HG02610 (cell line): ENCODE results near the gene P2RX6.
"Not testable (repeated sequence)": the region's sequence is repeated elsewhere in the genome, so short reads cannot be mapped to it uniquely, and the experiment has no call there.

ENCODE experiments used
- ATAC-seq: cut with Tn5 transposase; IDR thresholded peaks from one replicate; pipeline ENCODE4 v1.9.1; 2021; ENCODE audit warnings: mild to moderate bottlenecking, moderate library complexity; ENCODE audit not compliant: unreplicated experiment

Gene P2RX6

DNA sequence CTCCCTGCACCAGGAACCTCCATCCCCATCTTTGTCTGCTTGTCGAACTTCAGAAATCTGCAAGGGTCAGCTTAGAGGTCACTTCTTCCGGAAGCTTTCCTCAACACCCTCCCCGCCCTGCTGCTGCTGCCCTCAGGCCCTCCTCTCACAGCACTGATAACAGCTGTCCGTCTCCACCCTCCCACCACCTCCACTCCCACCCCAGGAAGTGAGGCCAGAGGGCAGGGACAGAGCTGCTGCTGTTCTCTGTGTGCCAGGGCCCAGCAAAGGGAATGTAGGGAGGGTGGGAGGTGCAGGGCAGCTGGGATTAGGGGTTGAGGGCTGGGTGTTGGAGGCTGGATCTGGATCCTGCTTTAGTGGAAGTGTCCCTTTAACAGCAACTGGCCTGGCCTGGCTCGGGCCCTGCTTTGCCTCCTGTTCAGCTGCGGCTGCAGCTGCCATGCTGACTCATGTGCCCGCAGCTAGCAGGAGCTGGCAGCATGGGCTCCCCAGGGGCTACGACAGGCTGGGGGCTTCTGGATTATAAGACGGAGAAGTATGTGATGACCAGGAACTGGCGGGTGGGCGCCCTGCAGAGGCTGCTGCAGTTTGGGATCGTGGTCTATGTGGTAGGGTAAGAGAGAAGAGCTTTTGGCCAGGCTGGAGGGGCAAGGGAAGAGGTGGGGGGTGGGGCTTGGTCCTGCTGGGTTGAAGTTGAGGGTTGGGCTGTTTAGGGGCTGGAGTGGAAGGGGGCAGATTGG is at the start of gene P2RX6:
Gene P2RX6 (plus strand): TSS at position 440 of the 740 bp plus-strand sequence. CDS start 10 bp downstream, at position 450.
- no peak for ATAC-seq

DNA sequence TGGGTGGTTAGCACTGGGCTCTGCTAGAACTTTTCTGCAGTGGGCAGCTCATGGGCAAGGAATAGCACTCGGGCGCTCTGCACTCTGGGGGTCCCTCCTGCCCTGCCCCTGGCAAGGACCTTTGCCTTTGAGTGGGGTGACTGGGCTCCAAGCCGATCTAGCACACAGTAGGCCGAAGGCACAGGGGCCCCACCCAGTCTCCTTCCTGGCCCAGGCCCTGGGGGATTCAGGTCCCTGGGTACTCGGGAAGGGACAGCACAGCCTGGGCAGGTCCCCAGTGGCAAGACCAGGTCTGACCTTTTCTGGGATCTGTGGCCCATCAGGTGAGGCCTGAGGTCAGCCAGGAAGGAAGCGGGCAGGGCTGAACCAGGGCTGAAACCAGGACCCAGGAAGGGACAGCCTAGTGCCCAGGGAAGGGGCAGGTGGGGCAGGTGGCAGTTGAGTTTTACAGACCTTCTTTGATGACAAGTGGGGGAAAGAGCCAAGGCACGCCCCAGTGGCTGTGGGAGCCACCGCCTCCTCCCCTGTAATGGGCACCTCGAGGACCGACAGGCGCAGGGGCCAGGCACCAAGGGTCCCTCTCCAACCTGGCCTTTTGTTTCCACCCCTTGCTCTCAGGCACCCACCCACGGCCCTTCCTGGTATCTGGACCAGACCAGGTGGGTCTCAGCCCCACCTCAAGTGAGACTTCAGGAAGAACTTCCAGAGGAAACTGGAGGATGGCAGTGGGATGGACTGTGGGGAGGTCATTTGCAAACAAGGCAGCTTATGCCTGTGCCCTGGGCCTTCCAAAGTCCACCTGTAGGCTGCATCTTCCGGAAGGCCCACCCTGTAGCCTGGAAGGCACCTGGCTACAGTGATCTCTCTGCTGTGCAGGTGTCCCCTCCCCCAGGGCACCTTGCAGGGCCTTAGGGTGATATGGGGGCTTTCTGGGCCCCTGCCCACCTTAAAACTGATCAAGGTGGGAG is 48.8 kb upstream of the P2RX6 start:
- no peak for ATAC-seq

DNA sequence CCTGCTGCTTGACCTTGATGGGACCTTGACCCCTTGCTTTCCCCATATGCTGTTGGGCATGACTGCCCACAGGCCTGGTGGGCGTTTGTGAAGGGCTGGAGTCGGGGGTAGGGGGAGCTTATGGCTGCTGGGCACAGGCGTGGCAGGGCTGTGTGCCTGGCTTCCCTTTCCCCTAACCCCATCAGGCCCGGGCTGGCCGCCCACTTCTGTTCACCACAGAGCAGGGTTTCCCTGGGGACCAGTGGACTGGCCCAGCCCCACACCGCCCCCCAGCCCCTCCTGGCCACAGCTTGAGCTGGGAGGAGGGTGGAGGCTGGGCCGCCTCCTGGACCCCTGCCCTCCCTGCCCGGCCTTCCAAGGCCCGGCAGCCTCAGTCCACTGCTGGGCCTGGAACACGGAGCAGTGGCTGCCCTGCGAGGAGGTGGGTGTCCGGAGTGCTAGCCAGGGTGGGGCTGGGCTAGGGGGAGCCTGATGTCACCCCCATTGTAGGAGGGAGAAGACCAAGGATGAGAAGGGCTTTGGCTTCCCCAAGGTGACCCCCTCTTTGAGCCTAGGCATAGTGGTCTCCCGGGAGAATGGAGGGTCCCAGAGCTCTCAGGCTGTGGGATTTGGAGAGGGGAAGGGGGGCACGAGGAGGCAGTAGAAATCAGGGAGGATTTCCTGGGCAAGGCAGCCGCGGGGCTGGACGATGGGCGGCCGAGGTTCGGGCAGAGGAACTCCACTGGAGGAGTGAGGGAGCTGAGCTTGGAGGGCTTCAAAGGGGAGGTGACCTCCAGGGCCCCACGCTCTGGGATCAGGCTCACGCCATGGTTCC is 47.9 kb upstream of the P2RX6 start, which contains the start of gene AIFM3:
Gene AIFM3 (plus strand): TSS at position 373 of the 814 bp plus-strand sequence. CDS start 690 bp downstream, outside the sequence.
- ATAC-seq, result no peak

DNA sequence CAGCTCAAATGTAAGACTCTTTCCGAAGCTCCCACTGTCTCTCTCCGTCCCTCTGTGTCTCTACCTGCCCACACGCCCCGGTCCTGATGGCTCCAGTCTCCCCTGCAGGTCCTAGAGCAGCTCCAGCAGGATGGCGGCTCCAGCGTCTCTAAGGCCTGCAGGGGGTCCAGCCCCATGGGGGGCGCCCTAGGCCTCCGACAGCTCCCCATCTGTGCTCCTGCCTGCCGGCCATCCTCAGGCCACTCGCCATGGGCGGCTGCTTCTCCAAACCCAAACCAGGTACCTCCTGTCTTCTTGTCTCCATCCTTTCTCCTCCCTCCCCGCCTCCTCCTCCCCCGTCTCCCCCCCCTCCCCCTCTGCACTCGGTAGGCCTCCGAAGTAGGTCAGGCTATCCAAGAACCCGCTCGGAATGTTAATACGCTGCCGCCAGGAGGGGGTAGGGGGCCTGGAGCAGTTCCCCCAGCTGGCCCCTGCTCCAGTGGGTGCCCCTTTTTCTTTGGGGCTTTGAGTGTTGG is 47.2 kb upstream of the P2RX6 start:
- no peak for ATAC-seq

DNA sequence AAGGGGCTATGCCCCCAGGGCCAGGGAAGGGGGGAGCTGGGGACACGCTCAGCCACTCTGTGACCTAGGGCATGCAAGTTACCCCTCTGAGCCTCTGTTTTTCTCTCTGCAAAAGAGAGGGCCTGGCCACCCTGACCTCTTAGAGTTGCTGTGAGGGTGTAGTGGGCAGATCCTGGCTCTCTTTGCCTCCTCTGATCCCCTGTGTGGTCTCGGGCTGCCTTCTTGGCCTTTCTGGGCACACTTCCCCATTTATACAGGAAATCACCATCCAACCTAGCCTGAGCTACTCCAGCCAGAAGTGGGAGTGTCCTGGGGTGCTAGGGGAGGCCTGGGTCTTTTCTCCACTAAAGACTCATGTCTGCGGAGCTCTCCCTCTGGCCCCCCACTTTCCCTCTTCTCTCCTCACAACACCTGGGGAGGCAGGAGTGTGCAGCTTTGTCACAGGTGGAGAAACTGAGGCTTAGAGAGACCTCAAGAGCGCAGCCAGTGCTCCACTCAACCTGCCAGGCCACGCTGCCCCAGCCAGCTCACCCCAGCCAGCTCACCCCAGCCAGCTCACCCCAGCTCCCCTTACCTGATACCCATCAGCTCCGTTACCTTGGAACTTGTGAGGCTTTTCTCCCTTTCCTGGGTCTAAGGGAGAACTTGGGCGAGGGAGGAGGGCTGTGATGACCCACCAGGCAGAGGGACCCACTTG is 46.5 kb upstream of the P2RX6 start:
- no peak for ATAC-seq

DNA sequence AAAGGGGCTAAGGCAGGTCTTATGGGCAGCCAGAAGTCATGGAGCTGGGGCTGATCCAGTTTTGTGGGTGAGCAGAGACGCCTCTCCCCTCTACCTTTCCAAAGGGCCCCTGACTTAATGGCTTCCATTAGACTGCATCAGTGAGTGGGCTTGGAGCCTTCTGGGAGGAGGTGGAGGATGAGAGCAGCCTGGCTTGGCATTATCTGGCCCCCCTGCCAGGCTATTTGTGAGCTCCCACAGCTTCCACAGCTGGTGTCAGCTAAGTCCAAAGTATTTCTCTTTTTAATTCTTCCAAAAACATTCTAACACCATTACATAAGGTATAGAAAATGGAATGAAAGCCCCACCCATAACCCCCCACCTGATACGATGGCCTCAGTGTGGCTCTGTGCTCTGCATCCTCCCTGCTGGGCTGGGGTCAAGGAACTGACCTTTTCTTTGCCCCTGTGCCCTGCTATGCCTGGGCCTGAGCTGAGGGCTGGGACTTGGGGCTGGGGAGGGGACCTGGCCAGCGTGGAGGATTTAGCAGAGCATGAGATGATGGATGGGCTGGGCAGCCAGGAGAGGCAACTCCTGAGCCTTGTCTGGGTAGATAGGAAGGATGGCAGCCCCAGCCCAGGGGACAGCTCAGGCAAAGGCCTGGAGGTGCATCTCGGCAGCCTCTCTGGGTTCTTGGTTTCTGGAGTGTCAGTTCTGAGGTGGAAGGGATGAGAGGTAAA is 43.9 kb upstream of the P2RX6 start:
- ATAC-seq, result no peak

DNA sequence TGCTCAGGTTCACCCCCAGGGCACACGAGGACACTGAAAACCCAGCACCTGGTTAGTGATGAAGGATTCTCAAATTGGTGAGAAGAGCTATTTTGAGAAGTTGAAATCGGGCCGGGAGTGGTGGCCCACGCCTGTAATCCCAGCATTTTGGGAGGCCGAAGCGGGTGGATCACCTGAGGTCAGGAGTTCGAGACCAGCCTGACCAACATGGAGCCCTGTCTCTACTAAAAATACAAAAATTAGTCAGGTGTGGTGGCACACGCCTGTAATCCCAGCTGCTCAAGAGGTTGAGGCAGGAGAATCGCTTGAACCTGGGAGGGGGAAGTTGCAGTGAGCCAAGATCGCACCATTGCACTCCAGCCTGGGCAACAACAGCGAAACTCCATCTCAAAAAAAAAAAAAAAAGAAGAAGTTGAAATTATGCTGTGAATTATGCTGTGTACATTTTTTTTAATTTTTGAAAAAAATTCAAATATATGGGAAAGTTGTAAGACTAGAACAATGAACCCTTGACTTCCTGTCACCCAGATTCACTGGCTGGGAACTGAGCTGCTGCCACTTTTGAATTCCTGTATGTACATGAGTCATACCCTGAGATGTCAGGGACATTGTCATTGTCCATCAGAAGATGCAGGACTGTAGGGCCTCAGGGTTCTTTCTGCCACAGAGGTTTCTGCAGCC is 42.8 kb upstream of the P2RX6 start:
- not testable (repeated sequence) for ATAC-seq

DNA sequence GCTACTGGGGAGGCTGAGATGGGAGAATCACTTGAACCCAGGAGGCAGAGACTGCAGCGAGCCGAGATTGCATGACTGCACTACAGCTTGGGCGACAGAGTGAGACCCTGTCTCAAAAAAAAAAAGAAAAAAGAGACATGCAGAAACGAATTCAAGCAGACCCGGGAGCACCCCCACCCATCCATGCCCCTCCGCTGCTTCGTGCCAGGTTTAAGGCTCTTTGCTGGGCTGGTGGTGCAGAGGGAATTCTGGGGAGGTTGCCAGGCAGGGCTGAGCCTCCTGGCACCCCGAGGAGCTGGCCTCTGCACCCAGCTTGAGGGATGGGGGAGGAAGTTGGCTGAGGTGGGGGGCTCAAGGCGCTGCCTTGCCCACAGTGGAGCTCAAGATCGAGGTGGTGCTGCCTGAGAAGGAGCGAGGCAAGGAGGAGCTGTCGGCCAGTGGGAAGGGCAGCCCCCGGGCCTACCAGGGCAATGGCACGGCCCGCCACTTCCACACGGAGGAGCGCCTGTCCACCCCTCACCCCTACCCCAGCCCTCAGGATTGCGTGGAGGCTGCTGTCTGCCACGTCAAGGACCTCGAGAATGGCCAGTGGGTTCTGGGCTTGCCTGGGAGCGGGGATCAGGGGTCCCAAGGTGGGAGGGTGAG is 41.9 kb upstream of the P2RX6 start:
- no peak for ATAC-seq

DNA sequence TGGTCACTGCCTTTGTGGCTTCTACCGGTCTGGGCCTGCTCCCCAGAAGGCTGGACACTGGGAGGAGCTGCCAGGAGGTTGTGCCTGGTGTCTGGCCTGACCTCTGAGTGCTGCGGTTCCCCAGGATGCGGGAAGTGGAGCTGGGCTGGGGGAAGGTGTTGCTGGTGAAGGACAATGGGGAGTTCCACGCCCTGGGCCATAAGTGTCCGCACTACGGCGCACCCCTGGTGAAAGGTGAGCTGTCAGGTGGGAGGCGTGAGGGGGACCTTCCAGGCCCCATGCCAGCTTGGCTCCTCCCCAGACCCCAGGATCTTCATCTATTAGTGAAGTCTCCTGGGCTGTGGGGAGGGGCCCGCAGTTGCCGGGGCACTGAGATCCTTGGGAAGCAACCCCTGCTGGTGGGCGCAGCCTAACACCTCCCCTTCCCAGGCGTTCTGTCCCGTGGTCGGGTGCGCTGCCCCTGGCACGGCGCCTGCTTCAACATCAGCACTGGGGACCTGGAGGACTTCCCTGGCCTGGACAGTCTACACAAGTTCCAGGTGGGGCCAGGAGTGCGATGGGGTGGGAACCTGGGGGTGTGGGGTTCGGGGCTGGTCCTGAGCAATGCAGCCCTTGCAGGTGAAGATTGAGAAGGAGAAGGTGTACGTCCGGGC is 41.2 kb upstream of the P2RX6 start:
- no peak for ATAC-seq

DNA sequence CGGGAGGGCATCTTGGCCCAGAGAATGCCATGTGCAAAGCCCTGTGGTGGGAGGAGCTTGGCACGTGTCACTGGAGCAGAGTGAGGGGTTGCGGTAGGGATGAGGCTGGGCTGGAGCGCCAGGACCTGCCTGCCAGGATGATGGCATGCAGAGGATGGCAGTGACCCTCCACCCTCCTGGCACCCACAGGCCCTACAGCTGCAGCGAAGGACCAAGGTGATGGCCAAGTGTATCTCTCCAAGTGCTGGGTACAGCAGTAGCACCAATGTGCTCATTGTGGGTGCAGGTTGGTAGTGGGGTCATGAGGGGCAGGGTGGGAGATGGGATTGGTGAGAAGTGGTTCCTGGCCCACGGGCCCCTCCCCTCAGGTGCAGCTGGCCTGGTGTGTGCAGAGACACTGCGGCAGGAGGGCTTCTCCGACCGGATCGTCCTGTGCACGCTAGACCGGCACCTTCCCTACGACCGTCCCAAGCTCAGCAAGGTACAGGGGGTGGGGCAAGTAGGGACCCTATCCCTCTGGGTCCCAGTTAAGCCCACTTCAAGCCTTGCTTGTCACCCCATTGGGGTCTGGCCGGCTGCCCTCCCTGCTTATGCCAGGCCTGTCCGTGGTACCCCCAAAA is 40.5 kb upstream of the P2RX6 start:
- ATAC-seq, result no peak

DNA sequence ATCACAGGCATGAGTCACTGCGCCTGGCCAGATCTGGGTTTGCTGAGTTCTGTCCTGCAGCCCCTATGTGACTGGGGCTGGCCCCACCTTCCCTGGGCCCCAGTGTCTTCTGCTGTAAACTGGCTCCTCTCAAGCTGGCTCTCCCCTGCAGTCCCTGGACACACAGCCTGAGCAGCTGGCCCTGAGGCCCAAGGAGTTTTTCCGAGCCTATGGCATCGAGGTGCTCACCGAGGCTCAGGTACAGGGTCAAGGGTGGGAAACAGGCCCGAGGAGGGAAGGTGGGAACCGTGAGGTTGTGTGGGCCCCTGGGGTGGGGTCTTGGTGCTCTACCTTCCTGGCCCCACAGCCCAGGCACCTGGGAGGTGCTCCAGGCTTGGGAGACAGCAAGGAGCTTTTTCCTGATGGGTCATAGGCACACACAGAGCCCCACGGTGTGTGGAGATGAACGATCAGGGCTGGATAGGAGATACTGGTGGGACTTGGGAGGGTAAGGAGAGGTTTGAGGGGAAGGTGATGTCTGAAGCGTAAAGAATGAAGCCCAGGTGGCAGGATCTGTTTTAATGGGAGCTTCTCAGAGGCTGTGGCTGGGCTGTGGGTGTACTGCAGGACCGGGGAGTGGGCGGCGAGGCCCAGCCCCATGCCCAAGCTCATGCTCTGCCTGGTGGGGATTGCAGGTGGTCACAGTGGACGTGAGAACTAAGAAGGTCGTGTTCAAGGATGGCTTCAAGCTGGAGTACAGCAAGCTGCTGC is 39.2 kb upstream of the P2RX6 start:
- ATAC-seq, result no peak

DNA sequence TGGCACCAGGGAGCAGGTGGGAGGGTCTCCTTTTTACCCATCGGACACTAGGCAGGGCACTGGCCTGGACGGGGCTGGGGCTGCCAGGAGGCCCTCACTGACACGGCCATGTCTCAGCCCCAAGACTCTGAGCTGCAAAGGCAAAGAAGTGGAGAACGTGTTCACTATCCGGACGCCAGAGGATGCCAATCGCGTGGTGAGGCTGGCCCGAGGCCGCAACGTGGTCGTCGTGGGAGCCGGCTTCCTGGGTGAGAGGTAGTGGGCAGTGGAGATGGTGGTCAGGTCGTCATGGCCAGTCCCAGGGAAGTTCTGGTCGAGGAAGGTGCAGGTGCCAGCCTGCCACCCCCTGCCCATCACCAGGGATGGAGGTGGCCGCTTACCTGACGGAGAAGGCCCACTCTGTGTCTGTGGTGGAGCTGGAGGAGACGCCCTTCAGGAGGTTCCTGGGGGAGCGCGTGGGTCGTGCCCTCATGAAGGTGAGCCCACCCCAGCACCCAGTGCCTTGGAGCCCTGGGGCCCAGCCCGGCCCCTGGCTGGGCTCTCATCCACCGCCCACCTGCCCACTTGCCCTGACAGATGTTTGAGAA is 38.6 kb upstream of the P2RX6 start:
- ATAC-seq, result no peak

DNA sequence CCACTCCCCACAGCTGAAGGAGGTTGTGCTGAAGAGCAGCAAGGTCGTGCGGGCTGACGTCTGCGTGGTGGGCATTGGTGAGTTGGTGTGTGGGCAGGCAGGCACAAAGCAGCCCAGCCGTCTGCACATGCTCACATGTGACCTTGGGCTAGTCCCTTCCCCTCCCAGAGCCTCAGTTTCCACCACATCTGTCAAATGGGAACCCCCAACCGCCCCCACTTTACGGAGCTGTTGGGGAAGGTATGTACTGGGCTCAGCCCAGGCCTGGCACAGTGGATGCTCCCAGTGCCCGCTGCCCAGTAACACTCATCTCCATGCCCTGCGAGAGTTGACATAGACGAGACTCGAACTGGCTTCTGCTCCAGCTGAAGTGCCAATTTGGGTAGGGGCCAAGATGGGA is 37.9 kb upstream of the P2RX6 start:
- ATAC-seq, result no peak

DNA sequence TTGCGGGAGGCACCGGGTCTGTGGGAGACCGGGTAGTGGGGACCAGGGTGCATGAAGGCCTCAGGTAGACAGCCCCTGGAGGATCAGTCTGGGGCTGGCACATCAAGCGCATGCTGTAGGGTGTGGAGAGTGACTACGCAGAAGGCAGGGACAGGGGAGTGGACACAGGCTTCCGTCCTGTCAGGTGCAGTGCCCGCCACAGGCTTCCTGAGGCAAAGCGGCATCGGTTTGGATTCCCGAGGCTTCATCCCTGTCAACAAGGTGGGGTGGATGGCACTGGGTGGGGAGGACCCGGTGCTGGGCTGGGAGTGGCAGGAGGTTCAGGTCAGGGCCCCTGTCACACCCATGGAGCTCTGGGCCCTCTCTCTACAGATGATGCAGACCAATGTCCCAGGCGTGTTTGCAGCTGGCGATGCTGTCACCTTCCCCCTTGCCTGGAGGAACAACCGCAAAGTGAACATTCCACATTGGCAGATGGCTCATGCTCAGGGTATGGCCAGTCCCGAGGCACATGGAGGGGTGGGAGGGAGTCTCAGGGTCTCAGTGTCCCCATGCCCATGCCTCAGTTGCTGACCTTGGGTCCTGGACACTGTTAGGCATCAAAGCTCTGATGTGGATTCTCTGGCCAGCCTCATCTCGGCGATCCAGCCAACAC is 37.3 kb upstream of the P2RX6 start:
- no peak for ATAC-seq

DNA sequence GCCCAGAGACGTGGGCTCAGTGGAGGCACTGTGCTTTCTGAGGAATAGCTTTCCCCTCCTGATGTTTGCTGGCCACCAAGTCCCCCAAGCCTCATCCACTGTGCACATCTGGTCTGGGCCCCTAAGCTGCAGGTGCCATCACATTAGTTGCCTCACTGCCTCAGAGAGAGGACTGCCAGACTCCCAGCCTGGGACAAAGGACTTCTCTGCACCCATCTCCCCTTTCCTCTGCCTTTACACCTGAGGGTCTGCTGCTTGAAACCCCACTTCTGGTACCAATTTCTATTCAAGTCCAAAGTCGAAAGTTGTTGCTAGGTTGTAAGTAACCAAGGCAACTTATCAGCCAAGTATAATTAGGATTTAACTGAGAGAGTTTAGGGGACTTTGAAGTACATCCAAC is 36.5 kb upstream of the P2RX6 start:
- no peak for ATAC-seq

DNA sequence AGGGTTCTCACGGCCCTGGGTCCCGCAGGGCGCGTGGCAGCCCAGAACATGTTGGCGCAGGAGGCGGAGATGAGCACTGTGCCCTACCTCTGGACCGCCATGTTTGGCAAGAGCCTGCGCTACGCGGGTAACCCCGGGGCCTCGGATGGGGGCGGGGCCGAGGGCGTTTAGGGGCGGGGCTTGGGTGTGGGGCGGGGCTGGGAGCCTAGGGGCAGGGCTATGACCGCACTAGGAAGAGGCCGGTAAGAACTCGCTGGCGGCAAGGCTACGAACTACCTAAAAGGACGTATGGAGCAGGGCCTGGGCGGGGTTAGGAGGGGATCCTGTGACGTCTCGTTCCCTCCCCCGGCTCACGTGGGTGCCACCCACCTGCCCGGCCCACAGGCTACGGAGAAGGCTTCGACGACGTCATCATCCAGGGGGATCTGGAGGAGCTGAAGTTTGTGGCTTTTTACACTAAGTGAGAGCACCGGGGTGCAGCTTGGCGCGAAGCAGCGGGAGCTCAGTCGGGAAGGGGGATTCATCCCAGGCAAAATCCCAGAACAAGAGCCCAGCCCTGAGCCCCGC is 35.6 kb upstream of the P2RX6 start:
- no peak for ATAC-seq
